HG02973 (cell line): ENCODE results near the gene TMEM87B.

ENCODE experiments used
- ATAC-seq: cut with Tn5 transposase; IDR thresholded peaks from one replicate; pipeline ENCODE4 v1.9.1; 2021; ENCODE audit warnings: moderate library complexity; ENCODE audit not compliant: unreplicated experiment

The TMEM87B gene

GRCh38 chr2:112163541-112163981, 108.5 kb downstream of the TMEM87B start:
- no peak for ATAC-seq

GRCh38 chr2:112164876-112165275, 109.8 kb downstream of the TMEM87B start:
- no peak for ATAC-seq

- ATAC-seq = no peak
These were observed 110.2 kb downstream of the TMEM87B start for GRCh38 chr2:112165296-112165695.

GRCh38 chr2:112166806-112167499, 111.9 kb downstream of the TMEM87B start:
- ATAC-seq = no peak

GRCh38 chr2:112168422-112169124, 113.5 kb downstream of the TMEM87B start:
- ATAC-seq = no peak
